NB4 (cell line): Measurements from ENCODE around the gene ACLY.

ENCODE experiments used
- DNase-seq: peaks from one replicate; pipeline ENCODE4 v3.0.0; 2010; ENCODE audit warnings: low read depth
- H3K4me3 ChIP-seq: one replicate; pipeline ENCODE4 v1.5.1; 2011; ENCODE audit warnings: mild to moderate bottlenecking, low read depth, low read length, moderate library complexity
- MYC ChIP-seq: IDR thresholded peaks from 2 replicates; pipeline ENCODE4 v1.6.1; 2011; ENCODE audit warnings: low read depth, low read length
- POLR2A ChIP-seq: IDR thresholded peaks from 2 replicates; pipeline ENCODE4 v1.6.1; 2011; ENCODE audit warnings: mild to moderate bottlenecking; ENCODE audit not compliant: insufficient read length; ENCODE audit errors: extremely low read depth
- TF ChIP-seq, protein P1 (sequence below): IDR thresholded peaks from one replicate; pipeline ENCODE4 v1.5.1; 2012; ENCODE audit warnings: low read depth, low read length
- TF ChIP-seq, protein P2 (sequence below): IDR thresholded peaks from 2 replicates; pipeline ENCODE4 v1.6.1; 2011; ENCODE audit warnings: low read depth, low read length

Gene ACLY

DNA sequence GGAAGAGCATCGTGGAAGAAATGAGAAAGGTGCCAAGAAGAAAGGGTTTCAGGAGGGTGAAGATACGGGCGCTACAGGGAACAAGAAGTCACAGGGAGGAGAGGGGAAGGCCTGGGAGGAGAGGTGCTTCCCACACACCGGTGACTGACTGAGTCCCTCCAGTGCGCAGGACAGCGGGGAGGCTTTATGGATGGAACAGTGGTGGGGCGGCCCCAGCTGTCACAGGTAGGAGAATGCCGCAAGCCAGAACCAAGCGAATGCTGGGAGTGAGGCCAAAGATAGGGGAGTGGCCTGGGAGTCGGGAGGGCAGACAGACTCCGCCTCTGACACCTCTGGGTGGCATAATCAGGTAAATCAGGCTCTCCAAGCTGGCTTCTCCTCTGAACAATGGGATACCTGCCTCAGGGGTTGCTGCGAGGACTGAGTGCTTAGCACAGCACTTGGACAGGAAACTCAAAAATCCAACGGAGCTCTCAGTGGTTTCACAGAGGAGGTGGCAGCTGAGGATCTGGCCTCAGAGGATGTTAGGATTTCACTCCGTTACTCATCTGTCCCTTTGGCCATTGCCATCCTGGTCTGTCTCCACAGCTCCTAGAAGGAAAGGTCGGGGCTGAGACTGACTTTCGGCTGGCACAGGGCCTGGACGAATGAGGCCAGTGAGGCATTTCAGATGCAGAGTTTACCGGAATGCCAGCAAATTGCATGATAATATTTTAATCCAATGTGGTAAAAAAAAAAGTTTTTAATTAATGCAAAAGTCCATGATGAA lies 47.1 kb upstream of the ACLY start:
- no peak for TF ChIP-seq POLR2A
- TF ChIP-seq, protein P1, sequence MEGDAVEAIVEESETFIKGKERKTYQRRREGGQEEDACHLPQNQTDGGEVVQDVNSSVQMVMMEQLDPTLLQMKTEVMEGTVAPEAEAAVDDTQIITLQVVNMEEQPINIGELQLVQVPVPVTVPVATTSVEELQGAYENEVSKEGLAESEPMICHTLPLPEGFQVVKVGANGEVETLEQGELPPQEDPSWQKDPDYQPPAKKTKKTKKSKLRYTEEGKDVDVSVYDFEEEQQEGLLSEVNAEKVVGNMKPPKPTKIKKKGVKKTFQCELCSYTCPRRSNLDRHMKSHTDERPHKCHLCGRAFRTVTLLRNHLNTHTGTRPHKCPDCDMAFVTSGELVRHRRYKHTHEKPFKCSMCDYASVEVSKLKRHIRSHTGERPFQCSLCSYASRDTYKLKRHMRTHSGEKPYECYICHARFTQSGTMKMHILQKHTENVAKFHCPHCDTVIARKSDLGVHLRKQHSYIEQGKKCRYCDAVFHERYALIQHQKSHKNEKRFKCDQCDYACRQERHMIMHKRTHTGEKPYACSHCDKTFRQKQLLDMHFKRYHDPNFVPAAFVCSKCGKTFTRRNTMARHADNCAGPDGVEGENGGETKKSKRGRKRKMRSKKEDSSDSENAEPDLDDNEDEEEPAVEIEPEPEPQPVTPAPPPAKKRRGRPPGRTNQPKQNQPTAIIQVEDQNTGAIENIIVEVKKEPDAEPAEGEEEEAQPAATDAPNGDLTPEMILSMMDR, result no peak
- no peak for TF ChIP-seq MYC
- TF ChIP-seq, protein P2, sequence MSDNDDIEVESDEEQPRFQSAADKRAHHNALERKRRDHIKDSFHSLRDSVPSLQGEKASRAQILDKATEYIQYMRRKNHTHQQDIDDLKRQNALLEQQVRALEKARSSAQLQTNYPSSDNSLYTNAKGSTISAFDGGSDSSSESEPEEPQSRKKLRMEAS, result no peak
- H3K4me3 ChIP-seq, result peak overlapping the region; percentile 84
- DNase-seq, result no peak

GRCh38 chr17:41962768-41963434 lies 44.1 kb upstream of the ACLY start:
- peak; percentile 80 for DNase-seq
- H3K4me3 ChIP-seq, result no peak overlapping the region
- no peak for TF ChIP-seq POLR2A
- TF ChIP-seq, protein P1, result peak; percentile 75
- TF ChIP-seq, protein P2, result peak; percentile 63
- TF ChIP-seq MYC, result peak; percentile 76

- DNase-seq, result no peak
- TF ChIP-seq POLR2A, result no peak
- TF ChIP-seq, protein P2, result no peak
- H3K4me3 ChIP-seq, result no peak overlapping the region
These were observed 43.4 kb upstream of the ACLY start for GRCh38 chr17:41962111-41962510.

- no peak for TF ChIP-seq MYC
- TF ChIP-seq, protein P1, result peak; percentile 65
- TF ChIP-seq, protein P2, result peak; percentile 23; the same call in 1 of the 2 replicates
- H3K4me3 ChIP-seq, result no peak overlapping the region
- DNase-seq, result peak; percentile 90
These were observed 40.8 kb upstream of the ACLY start for GRCh38 chr17:41959336-41960095.

DNA sequence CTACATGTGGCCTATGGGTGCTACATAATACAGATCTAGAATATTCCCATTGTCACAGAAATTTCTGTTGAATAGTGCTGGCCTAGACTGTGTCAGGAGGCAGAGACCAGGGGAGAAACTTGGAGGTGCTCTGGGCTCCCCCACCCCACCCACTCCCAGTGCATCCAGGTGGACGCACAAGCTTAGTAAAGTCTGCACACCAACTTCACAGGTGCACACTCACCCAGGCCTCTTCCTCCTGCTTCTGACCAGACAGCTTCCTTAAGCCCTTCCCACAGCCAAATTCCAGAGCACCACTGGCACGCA lies 40.2 kb upstream of the ACLY start:
- no peak for DNase-seq
- TF ChIP-seq, protein P2, result no peak
- TF ChIP-seq, protein P1, result no peak
- TF ChIP-seq MYC (no peak), POLR2A (no peak)
- no peak overlapping the region for H3K4me3 ChIP-seq
